ENCODE data around the gene C1GALT1.
"Not testable (repeated sequence)": the region's sequence is repeated elsewhere in the genome, so short reads cannot be mapped to it uniquely, and the experiment has no call there.

C1GALT1 gene

GRCh38 chr7:7236041-7236440, 53.7 kb downstream of the C1GALT1 start:
- no peak for DNase-seq (ENCODE audit: low read depth in 2 of 2)
- H3K4me3 ChIP-seq (replicated peaks in 1 of 2; ENCODE audit: low read depth in 2 of 2, low read length in 2 of 2), result no peak overlapping the region
- no peak for TF ChIP-seq CTCF (IDR thresholded peaks at IDR 0.05; ENCODE audit: low read depth, low read length)

- no peak overlapping the region for H3K4me3 ChIP-seq (replicated peaks in 1 of 2; ENCODE audit: low read depth in 2 of 2, low read length in 2 of 2)
- no peak for DNase-seq (ENCODE audit: low read depth in 2 of 2)
- TF ChIP-seq CTCF (IDR thresholded peaks at IDR 0.05; ENCODE audit: low read depth, low read length), result no peak
These were observed 55.0 kb downstream of the C1GALT1 start for GRCh38 chr7:7237201-7237977.

GRCh38 chr7:7237978-7238267, 55.6 kb downstream of the C1GALT1 start:
- no peak for TF ChIP-seq CTCF (IDR thresholded peaks at IDR 0.05; ENCODE audit: low read depth, low read length)
- DNase-seq (ENCODE audit: low read depth in 2 of 2), result no peak

GRCh38 chr7:7239346-7239745, 57.0 kb downstream of the C1GALT1 start:
- DNase-seq (ENCODE audit: low read depth in 2 of 2), result no peak
- TF ChIP-seq CTCF (IDR thresholded peaks at IDR 0.05; ENCODE audit: low read depth, low read length), result no peak
- H3K4me3 ChIP-seq (replicated peaks in 1 of 2; ENCODE audit: low read depth in 2 of 2, low read length in 2 of 2), result no peak overlapping the region

More at GRCh38 chr7:7237978-7238267, 55.6 kb downstream of the C1GALT1 start:
- no peak overlapping the region for H3K4me3 ChIP-seq (replicated peaks in 1 of 2; ENCODE audit: low read depth in 2 of 2, low read length in 2 of 2)

- no peak for TF ChIP-seq CTCF (IDR thresholded peaks at IDR 0.05; ENCODE audit: low read depth, low read length)
- no peak for DNase-seq (ENCODE audit: low read depth in 2 of 2)
- no peak overlapping the region for H3K4me3 ChIP-seq (replicated peaks in 1 of 2; ENCODE audit: low read depth in 2 of 2, low read length in 2 of 2)
These were observed 60.6 kb downstream of the C1GALT1 start for GRCh38 chr7:7242899-7243298.

- not testable (repeated sequence) for H3K4me3 ChIP-seq (replicated peaks in 1 of 2; ENCODE audit: low read depth in 2 of 2, low read length in 2 of 2); DNase-seq (ENCODE audit: low read depth in 2 of 2)
These were observed 62.9 kb downstream of the C1GALT1 start for GRCh38 chr7:7245233-7245632.

GRCh38 chr7:7246223-7246622, 63.9 kb downstream of the C1GALT1 start:
- no peak overlapping the region for H3K4me3 ChIP-seq (replicated peaks in 1 of 2; ENCODE audit: low read depth in 2 of 2, low read length in 2 of 2)
- no peak for TF ChIP-seq CTCF (IDR thresholded peaks at IDR 0.05; ENCODE audit: low read depth, low read length)
- no peak for DNase-seq (ENCODE audit: low read depth in 2 of 2)
